ENCODE measurements around the gene KDM3B. TPM values are rescaled to one million over a fixed set of nuclear protein-coding genes. Genes with fewer than 3 reads are reported as not detected.
A peak's percentile ranks its signal among the peaks of the same experiment; 100 is the strongest.
"Not testable (repeated sequence)": the region's sequence is repeated elsewhere in the genome, so short reads cannot be mapped to it uniquely, and the experiment has no call there.

KDM3B gene
- total RNA-seq, 6 experiments from 2014 or later, result 13.7 to 19.7 (median 18.3) TPM

DNA sequence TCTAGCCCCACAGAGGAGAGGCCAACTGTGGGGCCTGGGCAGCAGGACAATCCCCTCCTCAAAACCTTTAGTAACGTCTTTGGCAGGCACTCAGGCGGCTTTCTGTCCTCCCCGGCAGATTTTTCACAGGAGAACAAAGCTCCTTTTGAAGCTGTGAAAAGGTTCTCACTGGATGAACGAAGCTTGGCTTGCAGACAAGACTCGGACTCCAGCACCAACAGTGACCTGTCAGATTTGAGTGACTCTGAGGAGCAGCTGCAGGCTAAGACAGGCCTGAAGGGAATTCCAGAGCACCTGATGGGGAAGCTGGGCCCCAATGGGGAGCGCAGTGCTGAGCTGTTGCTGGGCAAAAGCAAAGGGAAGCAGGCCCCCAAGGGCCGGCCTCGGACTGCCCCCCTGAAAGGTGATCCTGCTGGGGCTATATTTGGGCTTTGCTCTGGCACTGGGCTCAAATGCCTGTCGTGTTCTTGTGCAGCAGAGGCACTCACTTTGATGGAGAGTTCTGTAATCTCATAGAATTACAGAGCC lies 39.4 kb downstream of the KDM3B start:
- H3K27me3 ChIP-seq, result no peaks in the 10 kb centered on the region
- H3K27ac ChIP-seq, result no peak overlapping the region
- 94% methylated on average over 3 of the region's 9 CpGs for WGBS (ENCODE audit: insufficient coverage, low coverage, low lambda C conversion rate, missing lambda C conversion rate)
- H3K36me3 ChIP-seq, result peaks cover 5 to 63% (median 25%) of the 10 kb centered on the region in 4 donors
- DNase-seq (no peak), ATAC-seq (no peak)
- no peak overlapping the region for H3K4me3 ChIP-seq
- intact Hi-C loops (cut with DNase I), result no loop called here
- no peak for TF ChIP-seq POLR2A (IDR thresholded peaks at IDR 0.05)
- TF ChIP-seq, protein P1, sequence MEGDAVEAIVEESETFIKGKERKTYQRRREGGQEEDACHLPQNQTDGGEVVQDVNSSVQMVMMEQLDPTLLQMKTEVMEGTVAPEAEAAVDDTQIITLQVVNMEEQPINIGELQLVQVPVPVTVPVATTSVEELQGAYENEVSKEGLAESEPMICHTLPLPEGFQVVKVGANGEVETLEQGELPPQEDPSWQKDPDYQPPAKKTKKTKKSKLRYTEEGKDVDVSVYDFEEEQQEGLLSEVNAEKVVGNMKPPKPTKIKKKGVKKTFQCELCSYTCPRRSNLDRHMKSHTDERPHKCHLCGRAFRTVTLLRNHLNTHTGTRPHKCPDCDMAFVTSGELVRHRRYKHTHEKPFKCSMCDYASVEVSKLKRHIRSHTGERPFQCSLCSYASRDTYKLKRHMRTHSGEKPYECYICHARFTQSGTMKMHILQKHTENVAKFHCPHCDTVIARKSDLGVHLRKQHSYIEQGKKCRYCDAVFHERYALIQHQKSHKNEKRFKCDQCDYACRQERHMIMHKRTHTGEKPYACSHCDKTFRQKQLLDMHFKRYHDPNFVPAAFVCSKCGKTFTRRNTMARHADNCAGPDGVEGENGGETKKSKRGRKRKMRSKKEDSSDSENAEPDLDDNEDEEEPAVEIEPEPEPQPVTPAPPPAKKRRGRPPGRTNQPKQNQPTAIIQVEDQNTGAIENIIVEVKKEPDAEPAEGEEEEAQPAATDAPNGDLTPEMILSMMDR (IDR thresholded peaks at IDR 0.05), result no peak
- H3K9me3 ChIP-seq, result no peaks in the 10 kb centered on the region
- no peaks in the 10 kb centered on the region for H3K4me1 ChIP-seq

DNA sequence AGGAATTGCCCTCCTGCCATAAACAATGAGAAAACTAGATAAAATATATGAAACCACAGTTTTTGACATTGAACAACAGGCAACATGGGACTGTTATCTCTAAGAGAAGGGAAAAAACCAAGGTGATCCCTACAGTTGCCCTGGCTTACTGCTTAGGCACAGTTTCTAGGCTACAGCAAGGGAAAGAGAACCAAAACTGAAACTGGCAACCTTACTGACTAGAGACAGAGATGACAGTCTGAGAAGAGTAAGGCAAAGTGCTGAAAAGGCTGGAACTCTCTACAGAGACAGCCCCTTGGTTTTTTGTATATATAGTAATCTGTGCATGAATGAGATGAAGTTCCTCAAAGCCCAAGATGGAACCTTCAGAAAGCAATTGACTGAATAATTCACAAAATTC lies 50.2 kb downstream of the KDM3B start:
- peaks cover 0 to 45% (median 18%) of the 10 kb centered on the region in 4 donors for H3K36me3 ChIP-seq
- ATAC-seq, result peak in 2 of 4 donors; percentile 17 to 56

DNA sequence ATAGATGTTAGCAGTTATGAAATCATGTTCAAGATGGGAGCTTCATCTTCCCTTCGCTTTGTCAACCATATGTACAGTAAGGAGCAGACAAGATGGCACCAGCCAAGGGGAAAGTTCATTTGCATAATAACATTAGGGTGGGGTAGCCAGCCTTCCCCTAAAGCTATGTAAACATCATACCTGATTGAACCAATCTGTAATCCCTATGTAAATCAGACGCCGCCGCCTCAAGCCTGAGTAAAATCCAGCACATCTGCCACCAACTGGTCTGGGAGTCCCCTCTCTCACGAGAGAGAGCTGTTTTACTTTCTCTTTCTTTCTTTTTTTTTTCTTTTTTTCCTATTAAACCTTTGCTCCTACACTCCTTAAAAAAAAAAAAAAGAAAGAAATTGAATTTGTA lies 55.5 kb downstream of the KDM3B start:
- 98% methylated on average over 5 of the region's 5 CpGs for WGBS (ENCODE audit: insufficient coverage, low coverage, low lambda C conversion rate, missing lambda C conversion rate)
- no peaks in the 10 kb centered on the region for H3K27me3 ChIP-seq
- H3K36me3 ChIP-seq, result peaks cover 0 to 11% (median 7%) of the 10 kb centered on the region in 4 donors
- no peak for DNase-seq
- no peak for ATAC-seq
- intact Hi-C loops (cut with DNase I), result no loop called here
- TF ChIP-seq, protein P1 (IDR thresholded peaks at IDR 0.05), result no peak
- no peak for TF ChIP-seq POLR2A (IDR thresholded peaks at IDR 0.05)
- H3K27ac ChIP-seq, result no peak overlapping the region
- no peaks in the 10 kb centered on the region for H3K9me3 ChIP-seq
- no peaks in the 10 kb centered on the region for H3K4me1 ChIP-seq
- H3K4me3 ChIP-seq, result no peak overlapping the region

More for the DNA sequence above, 50.2 kb downstream of the KDM3B start:
- no peaks in the 10 kb centered on the region for H3K4me1 ChIP-seq
- H3K4me3 ChIP-seq, result no peak overlapping the region
- no peak for TF ChIP-seq POLR2A (IDR thresholded peaks at IDR 0.05)
- TF ChIP-seq, protein P1 (IDR thresholded peaks at IDR 0.05), result no peak
- no peaks in the 10 kb centered on the region for H3K9me3 ChIP-seq
- no peak overlapping the region for H3K27ac ChIP-seq
- DNase-seq, result no peak
- no peaks in the 10 kb centered on the region for H3K27me3 ChIP-seq
- intact Hi-C loops (cut with DNase I), result no loop called here

- peak in 1 of 3 donors; percentile 51 for DNase-seq
- H3K27ac ChIP-seq; ATAC-seq; H3K4me1 ChIP-seq; H3K9me3 ChIP-seq; H3K4me3 ChIP-seq; H3K27me3 ChIP-seq; intact Hi-C loops (cut with DNase I): not testable (repeated sequence)
- WGBS (ENCODE audit: insufficient coverage, low coverage, low lambda C conversion rate, missing lambda C conversion rate), result 77% methylated on average over 13 of the region's 14 CpGs
- TF ChIP-seq, protein P1 (IDR thresholded peaks at IDR 0.05), result peak; percentile 35 to 48 (median 46)
- H3K36me3 ChIP-seq, result peaks cover 0 to 28% (median 14%) of the 10 kb centered on the region in 4 donors
Measured at GRCh38 chr5:138410996-138411640, 58.6 kb downstream of the KDM3B start.
